Activated T-cell treated with anti-CD3 and anti-CD28 coated beads, Interleukin-2, amount 50 U/mL, for 24 hours (primary cell): ENCODE results near the gene S1PR4.
"Not testable (repeated sequence)": the region's sequence is repeated elsewhere in the genome, so short reads cannot be mapped to it uniquely, and the experiment has no call there.

Experiments used
- DNase-seq: peaks from one replicate; pipeline ENCODE4 v3.0.0-alpha.2; 2020
- H3K27ac Mint-ChIP-seq: 2 replicates; pipeline ENCODE4 v1.8.0; 2020; ENCODE audit warnings: mild to moderate bottlenecking, mixed read lengths
- H3K27me3 Mint-ChIP-seq: 2 replicates; pipeline ENCODE4 v1.8.0; 2020; ENCODE audit warnings: mixed read lengths
- H3K36me3 Mint-ChIP-seq: 2 replicates; pipeline ENCODE4 v1.8.0; 2020; ENCODE audit warnings: low read depth, mixed read lengths
- H3K4me1 Mint-ChIP-seq: 2 replicates; pipeline ENCODE4 v1.8.0; 2020; ENCODE audit warnings: low read depth, mixed read lengths
- H3K4me3 Mint-ChIP-seq: 2 replicates; pipeline ENCODE4 v1.8.0; 2020; ENCODE audit warnings: mild to moderate bottlenecking, moderate library complexity, mixed read lengths
- H3K9me3 Mint-ChIP-seq: 2 replicates; pipeline ENCODE4 v1.8.0; 2020; ENCODE audit warnings: mixed read lengths

S1PR4 gene

DNA sequence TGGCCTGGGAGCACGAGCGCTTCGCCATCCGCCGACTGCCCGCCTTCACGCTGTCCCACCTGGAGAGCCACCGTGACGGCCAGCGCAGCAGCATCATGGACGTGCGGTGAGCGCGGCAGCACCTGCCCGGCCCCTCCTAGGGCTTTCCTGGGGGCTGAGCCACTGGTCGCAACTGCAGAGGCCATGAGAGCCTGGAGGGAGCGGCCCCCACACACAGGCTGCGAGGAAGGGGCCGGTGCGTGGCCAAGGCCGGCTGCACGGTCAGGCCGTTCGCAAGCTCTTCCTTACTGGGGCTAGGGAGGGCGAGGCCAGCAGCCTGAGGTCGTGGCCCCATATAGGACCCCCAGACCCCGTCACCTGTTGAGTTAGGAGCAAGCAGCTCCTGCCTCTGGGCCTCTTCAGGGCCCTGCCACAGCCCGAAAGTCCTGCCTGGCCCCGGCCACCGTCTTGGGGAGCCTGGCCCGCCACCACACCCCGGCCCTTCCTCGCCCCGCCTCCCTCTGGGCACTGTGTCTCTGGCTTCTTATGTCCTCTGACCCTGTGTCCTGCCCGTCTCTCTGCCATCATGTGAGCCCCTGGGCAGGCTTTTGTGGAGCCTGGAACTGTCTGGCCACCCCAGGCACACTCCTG lies 26.2 kb downstream of the S1PR4 start:
- Mint-ChIP-seq H3K4me3 (no peak overlapping the region), H3K27me3 (no peaks in the 10 kb centered on the region), H3K9me3 (no peaks in the 10 kb centered on the region)

GRCh38 chr19:3206216-3206953 lies 27.8 kb downstream of the S1PR4 start:
- Mint-ChIP-seq H3K36me3 (peaks cover 61% of the 10 kb centered on the region), H3K27ac (no peak overlapping the region), H3K4me3 (no peak overlapping the region), H3K9me3 (no peaks in the 10 kb centered on the region), H3K4me1 (no peaks in the 10 kb centered on the region), H3K27me3 (no peaks in the 10 kb centered on the region)
- DNase-seq = no peak

More for the DNA sequence above, 26.2 kb downstream of the S1PR4 start:
- no peak overlapping the region for H3K27ac Mint-ChIP-seq
- no peak for DNase-seq
- no peaks in the 10 kb centered on the region for H3K4me1 Mint-ChIP-seq
- peaks cover 75% of the 10 kb centered on the region for H3K36me3 Mint-ChIP-seq

GRCh38 chr19:3207461-3208242 lies 29.1 kb downstream of the S1PR4 start:
- H3K36me3 Mint-ChIP-seq = peaks cover 51% of the 10 kb centered on the region
- DNase-seq = no peak
- H3K4me3 Mint-ChIP-seq = no peak overlapping the region
- no peaks in the 10 kb centered on the region for H3K4me1 Mint-ChIP-seq
- no peaks in the 10 kb centered on the region for H3K9me3 Mint-ChIP-seq
- no peaks in the 10 kb centered on the region for H3K27me3 Mint-ChIP-seq
- no peak overlapping the region for H3K27ac Mint-ChIP-seq

- DNase-seq = no peak
- Mint-ChIP-seq H3K27me3 (no peaks in the 10 kb centered on the region), H3K36me3 (peaks cover 42% of the 10 kb centered on the region), H3K4me1 (no peaks in the 10 kb centered on the region), H3K27ac (no peak overlapping the region), H3K4me3 (no peak overlapping the region), H3K9me3 (no peaks in the 10 kb centered on the region)
Observed at GRCh38 chr19:3208317-3209207, 30.0 kb downstream of the S1PR4 start.

DNA sequence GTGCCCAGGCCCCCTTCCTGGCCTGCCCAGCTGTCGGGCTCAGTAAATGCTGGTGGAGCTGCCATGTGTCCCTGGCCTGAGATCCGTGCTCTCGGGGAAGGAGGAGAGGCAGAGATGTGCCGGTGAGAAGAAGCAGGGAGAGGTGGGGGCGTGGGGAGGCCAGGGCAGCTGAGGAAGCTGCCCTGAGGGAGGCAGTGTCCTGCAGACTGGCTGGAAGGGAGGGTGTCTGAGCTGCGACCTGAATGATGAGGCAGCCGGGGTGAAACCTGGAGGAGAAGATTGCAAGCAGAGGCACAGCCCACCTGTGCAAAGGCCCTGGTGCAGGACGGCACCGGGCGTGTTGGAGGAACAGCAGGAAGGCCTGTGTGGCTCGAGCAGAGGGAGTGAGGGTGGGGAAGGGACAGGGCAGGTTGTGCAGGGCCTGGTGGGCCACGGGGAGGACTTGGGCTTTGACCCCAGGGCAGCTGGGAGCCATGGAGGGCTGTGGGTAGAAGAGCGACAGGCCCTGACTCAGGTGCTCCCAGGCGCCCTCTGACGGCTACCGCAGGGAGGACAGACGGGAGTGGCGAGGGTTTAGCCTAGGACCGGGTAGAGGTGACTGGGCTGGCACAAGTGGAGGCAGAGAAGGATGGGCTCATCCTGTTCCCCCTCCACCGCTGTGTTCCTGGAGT lies 31.9 kb downstream of the S1PR4 start:
- DNase-seq = peak; percentile 84
- no peaks in the 10 kb centered on the region for H3K27me3 Mint-ChIP-seq
- no peaks in the 10 kb centered on the region for H3K4me1 Mint-ChIP-seq
- peaks cover 30% of the 10 kb centered on the region for H3K36me3 Mint-ChIP-seq
- H3K27ac Mint-ChIP-seq = no peak overlapping the region
- H3K4me3 Mint-ChIP-seq = no peak overlapping the region
- no peaks in the 10 kb centered on the region for H3K9me3 Mint-ChIP-seq

DNA sequence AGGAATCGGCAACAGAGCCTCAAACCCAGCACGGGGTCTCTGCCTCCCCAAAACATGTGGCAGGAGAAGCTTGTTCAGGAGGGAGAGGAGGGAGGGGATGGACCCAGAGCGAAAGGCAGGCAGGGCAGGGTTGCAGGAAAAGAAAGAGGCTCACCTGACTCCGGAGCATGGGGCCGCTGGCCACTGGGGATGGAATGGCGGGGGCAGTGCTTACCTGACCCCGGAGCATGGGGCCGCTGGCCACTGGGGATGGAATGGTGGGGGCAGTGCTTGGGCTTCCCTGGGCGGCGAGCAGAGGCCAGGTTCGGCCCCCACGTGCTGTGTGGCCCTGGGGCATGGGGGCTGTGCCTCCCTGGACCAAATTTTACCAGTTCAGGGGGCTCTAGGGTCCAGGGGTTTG lies 32.6 kb downstream of the S1PR4 start:
- no peak overlapping the region for H3K4me3 Mint-ChIP-seq
- H3K27me3 Mint-ChIP-seq = no peaks in the 10 kb centered on the region
- DNase-seq = no peak
- no peaks in the 10 kb centered on the region for H3K9me3 Mint-ChIP-seq
- H3K27ac Mint-ChIP-seq = no peak overlapping the region
- no peaks in the 10 kb centered on the region for H3K4me1 Mint-ChIP-seq
- peaks cover 26% of the 10 kb centered on the region for H3K36me3 Mint-ChIP-seq

DNA sequence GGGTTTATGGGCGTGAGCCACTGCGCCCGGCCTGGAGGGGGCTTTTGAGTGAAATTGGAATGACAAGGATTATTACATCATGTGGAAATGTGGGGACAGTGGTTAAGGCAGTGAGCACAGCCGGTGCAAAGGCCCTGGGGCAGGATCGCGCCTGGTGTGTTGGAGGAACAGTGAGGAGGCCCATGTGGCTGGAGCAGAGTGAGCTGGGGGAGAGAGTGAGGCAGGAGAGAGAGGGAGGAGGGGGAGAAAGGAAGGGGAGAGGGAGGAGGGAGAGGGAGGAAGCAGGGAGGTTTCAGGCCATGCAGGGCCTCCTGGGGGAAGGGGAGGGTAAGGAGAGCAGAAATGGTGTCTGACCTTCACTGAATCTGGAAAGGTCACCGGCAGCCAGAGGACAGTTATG lies 34.6 kb downstream of the S1PR4 start:
- no peak for DNase-seq
- H3K36me3 Mint-ChIP-seq = peaks cover 18% of the 10 kb centered on the region
- no peaks in the 10 kb centered on the region for H3K9me3 Mint-ChIP-seq
- H3K4me1 Mint-ChIP-seq = no peaks in the 10 kb centered on the region
- no peak overlapping the region for H3K4me3 Mint-ChIP-seq
- no peaks in the 10 kb centered on the region for H3K27me3 Mint-ChIP-seq
- H3K27ac Mint-ChIP-seq = no peak overlapping the region

- Mint-ChIP-seq H3K4me3 (no peak overlapping the region), H3K9me3 (no peaks in the 10 kb centered on the region), H3K4me1 (no peaks in the 10 kb centered on the region), H3K36me3 (peaks cover 6% of the 10 kb centered on the region), H3K27ac (no peak overlapping the region), H3K27me3 (no peaks in the 10 kb centered on the region)
- no peak for DNase-seq
Observed at GRCh38 chr19:3216874-3217273, 38.3 kb downstream of the S1PR4 start.

DNA sequence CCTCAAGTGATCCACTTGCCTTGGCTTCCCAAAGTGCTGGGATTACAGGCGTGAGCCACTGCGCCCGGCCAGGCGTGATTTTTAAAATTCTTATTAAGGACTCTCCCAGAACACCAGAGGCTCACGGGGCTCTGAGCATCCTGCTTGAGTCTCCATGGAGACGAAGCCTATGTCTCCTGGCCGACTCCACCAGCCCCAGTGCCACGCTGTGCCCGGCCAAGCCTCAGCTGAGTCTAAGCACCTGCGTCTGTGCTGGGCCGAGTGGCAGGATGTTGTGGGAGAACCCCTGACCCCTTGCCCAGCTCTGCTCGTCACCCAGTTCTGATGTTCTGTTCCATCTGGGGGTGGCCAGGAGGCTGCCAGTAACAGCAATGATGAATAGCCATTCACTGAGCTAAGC lies 42.0 kb downstream of the S1PR4 start:
- Mint-ChIP-seq H3K27ac (no peak overlapping the region), H3K9me3 (no peaks in the 10 kb centered on the region), H3K4me1 (no peaks in the 10 kb centered on the region), H3K27me3 (peaks cover 6% of the 10 kb centered on the region), H3K4me3 (no peak overlapping the region), H3K36me3 (peaks cover 6% of the 10 kb centered on the region)
- DNase-seq = no peak

- DNase-seq, H3K36me3 Mint-ChIP-seq, H3K4me3 Mint-ChIP-seq, H3K9me3 Mint-ChIP-seq, H3K4me1 Mint-ChIP-seq, H3K27ac Mint-ChIP-seq: not testable (repeated sequence)
- peaks cover 16% of the 10 kb centered on the region for H3K27me3 Mint-ChIP-seq
Observed at GRCh38 chr19:3221576-3221975, 43.0 kb downstream of the S1PR4 start.

GRCh38 chr19:3222709-3223108 lies 44.1 kb downstream of the S1PR4 start:
- Mint-ChIP-seq H3K9me3 (no peaks in the 10 kb centered on the region), H3K4me3 (no peak overlapping the region), H3K27me3 (peaks cover 27% of the 10 kb centered on the region), H3K36me3 (no peaks in the 10 kb centered on the region), H3K27ac (no peak overlapping the region), H3K4me1 (no peaks in the 10 kb centered on the region)
- DNase-seq = no peak

- DNase-seq = peak; percentile 76
- H3K36me3 Mint-ChIP-seq = no peaks in the 10 kb centered on the region
- peaks cover 31% of the 10 kb centered on the region for H3K27me3 Mint-ChIP-seq
- H3K4me1 Mint-ChIP-seq = no peaks in the 10 kb centered on the region
- H3K4me3 Mint-ChIP-seq = no peak within 1 kb of the TSS
- H3K9me3 Mint-ChIP-seq = no peaks in the 10 kb centered on the region
- H3K27ac Mint-ChIP-seq = no peak within 1 kb of the TSS
Observed at GRCh38 chr19:3224346-3225168, 46.0 kb downstream of the S1PR4 start, which contains the start of gene CELF5. Gene CELF5, plus strand, starts transcription at chr19:3224661. Its CDS starts 79 bp downstream, at chr19:3224740.

- Mint-ChIP-seq H3K36me3 (no peaks in the 10 kb centered on the region), H3K4me1 (no peaks in the 10 kb centered on the region), H3K27ac (no peak overlapping the region), H3K27me3 (peaks cover 31% of the 10 kb centered on the region), H3K9me3 (no peaks in the 10 kb centered on the region), H3K4me3 (no peak overlapping the region)
- DNase-seq = no peak
Observed at GRCh38 chr19:3225169-3225485, 46.6 kb downstream of the S1PR4 start.
